Measurements from ENCODE around the gene MED16. TPM values are rescaled to one million over a fixed set of nuclear protein-coding genes. Genes with fewer than 3 reads are reported as not detected.

The MED16 gene
- total RNA-seq, 1 experiment from 2014 or later, result 22.4 TPM

DNA sequence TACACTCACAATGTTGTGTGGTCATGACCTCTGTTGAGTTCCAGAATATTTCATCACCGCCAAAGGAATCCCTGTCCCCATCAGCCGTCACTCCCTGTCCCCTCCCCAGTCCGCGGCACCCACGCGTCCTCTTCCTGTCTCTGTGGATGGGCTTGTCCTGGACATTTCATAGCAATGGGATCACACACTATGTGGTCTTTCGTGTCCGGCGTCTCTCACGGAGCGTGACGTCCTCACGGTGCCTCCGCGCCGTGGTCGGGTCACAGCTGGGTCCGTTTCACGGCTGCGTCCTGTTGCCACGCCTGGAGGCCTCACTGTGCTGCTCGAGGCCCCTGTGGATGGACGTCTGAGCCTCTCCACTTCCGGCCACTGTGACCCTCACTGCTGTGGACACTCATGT, 58.8 kb downstream of the MED16 start:
- intact Hi-C loops (cut with micrococcal nuclease; ENCODE audit: unreplicated experiment), result no loop called here
- TF ChIP-seq CTCF (IDR thresholded peaks at IDR 0.05; ENCODE audit: unreplicated experiment), result no peak
- H3K9me3 Mint-ChIP-seq (ENCODE audit: low read depth, unreplicated experiment), result no peaks in the 10 kb centered on the region
- H3K27ac Mint-ChIP-seq (ENCODE audit: unreplicated experiment), result no peak overlapping the region
- H3K27me3 Mint-ChIP-seq (ENCODE audit: unreplicated experiment), result peaks cover 43% of the 10 kb centered on the region
- H3K4me3 Mint-ChIP-seq (ENCODE audit: low read depth, unreplicated experiment), result no peak overlapping the region
- no peaks in the 10 kb centered on the region for H3K36me3 Mint-ChIP-seq (ENCODE audit: insufficient read depth, unreplicated experiment)
- BruUV-seq (replicated peaks), result no TSS peak
- no peaks in the 10 kb centered on the region for H3K4me1 Mint-ChIP-seq (ENCODE audit: low read depth, unreplicated experiment)
- no peak for DNase-seq
- CTCF ChIA-PET, result no interaction called here

DNA sequence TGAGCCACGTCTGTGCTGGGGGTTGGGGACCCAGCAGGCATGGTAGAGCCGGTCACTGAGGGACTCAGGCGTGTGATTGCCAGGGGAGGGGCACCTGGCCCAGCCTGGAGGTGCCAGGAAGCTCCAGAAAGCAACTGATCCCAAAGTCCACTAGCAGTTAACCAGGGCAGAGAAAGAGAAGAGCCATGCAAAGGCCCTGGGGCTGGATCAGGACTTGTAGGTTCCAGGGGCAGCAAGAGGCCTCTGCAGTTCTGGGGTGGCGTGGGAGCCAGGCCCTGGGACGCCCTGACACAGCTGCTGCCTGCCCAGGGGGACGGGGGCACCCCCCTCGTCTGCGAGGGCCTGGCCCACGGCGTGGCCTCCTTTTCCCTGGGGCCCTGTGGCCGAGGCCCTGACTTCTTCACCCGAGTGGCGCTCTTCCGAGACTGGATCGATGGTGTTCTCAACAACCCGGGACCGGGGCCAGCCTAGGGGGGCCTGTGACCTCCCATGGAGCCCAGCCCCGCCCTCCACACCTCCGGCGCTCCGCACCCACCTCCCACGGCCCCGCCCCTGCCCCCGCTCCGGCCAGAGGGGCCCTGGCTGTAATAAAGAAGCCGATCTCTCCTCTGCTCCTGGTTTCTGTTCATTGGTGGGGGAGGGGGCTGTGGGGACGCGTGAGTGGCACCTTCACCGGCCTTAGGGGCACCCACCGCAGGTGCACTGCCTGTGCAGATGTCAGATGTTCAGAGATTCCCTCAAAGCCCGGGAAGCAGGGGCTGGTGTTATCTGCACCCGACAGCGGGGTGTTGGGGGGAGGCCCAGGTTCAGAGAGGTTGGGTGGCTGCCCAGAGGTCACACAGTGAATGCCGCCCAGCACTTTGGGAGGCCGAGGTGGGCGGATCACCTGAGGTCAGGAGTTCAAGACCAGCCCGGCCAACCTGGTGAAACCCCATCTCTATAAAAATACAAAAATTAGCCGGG, 61.3 kb downstream of the MED16 start:
- BruUV-seq (replicated peaks), result no TSS peak
- Mint-ChIP-seq H3K36me3 (ENCODE audit: insufficient read depth, unreplicated experiment) (no peaks in the 10 kb centered on the region), H3K4me1 (ENCODE audit: low read depth, unreplicated experiment) (no peaks in the 10 kb centered on the region), H3K4me3 (ENCODE audit: low read depth, unreplicated experiment) (no peak overlapping the region), H3K27me3 (ENCODE audit: unreplicated experiment) (peaks cover 54% of the 10 kb centered on the region), H3K9me3 (ENCODE audit: low read depth, unreplicated experiment) (no peaks in the 10 kb centered on the region), H3K27ac (ENCODE audit: unreplicated experiment) (no peak overlapping the region)
- intact Hi-C loops (cut with micrococcal nuclease; ENCODE audit: unreplicated experiment), result no loop called here
- no peak for TF ChIP-seq CTCF (IDR thresholded peaks at IDR 0.05; ENCODE audit: unreplicated experiment)
- CTCF ChIA-PET, result no interaction called here
- no peak for DNase-seq

GRCh38 chr19:829129-829758, 63.7 kb downstream of the MED16 start:
- peaks cover 34% of the 10 kb centered on the region for H3K27me3 Mint-ChIP-seq (ENCODE audit: unreplicated experiment)
- intact Hi-C loops (cut with micrococcal nuclease; ENCODE audit: unreplicated experiment), result no loop called here
- CTCF ChIA-PET, result no interaction called here

More at GRCh38 chr19:829129-829758, 63.7 kb downstream of the MED16 start:
- Mint-ChIP-seq H3K36me3 (ENCODE audit: insufficient read depth, unreplicated experiment) (no peaks in the 10 kb centered on the region), H3K4me1 (ENCODE audit: low read depth, unreplicated experiment) (no peaks in the 10 kb centered on the region), H3K4me3 (ENCODE audit: low read depth, unreplicated experiment) (no peak overlapping the region), H3K27ac (ENCODE audit: unreplicated experiment) (no peak overlapping the region), H3K9me3 (ENCODE audit: low read depth, unreplicated experiment) (no peaks in the 10 kb centered on the region)
- DNase-seq, result no peak
- BruUV-seq (replicated peaks), result no TSS peak
- no peak for TF ChIP-seq CTCF (IDR thresholded peaks at IDR 0.05; ENCODE audit: unreplicated experiment)

Measured in Calu3 (cell line).